MM.1S (cell line): Measurements from ENCODE around the gene TXN.

Source experiments
- CTCF ChIP-seq: fragments of 300-600 bp; sonication (generic); IDR thresholded peaks from 2 replicates; pipeline ENCODE4 v1.5.1; 2016; ENCODE audit warnings: antibody characterized with exemption, low read length, mixed read lengths
- EZH2phosphoT487 ChIP-seq: fragments of 300-600 bp; sonication (generic); IDR thresholded peaks from 2 replicates; pipeline ENCODE4 v1.6.1; 2018; ENCODE audit warnings: antibody characterized with exemption, low read length

GRCh38 chr9:110220809-110221208 is 35.5 kb downstream of the TXN start:
- TF ChIP-seq CTCF: no peak
- no peak for TF ChIP-seq EZH2phosphoT487
